ENCODE data around the gene CTXN1.

CTXN1 gene

GRCh38 chr19:7962644-7963268 is 36.8 kb upstream of the CTXN1 start:
- TF ChIP-seq GATA3 (IDR thresholded peaks at IDR 0.05; ENCODE audit: low read depth, low read length) = no peak
- TF ChIP-seq GATA2 (IDR thresholded peaks at IDR 0.05; ENCODE audit: low read depth, low read length) = no peak

DNA sequence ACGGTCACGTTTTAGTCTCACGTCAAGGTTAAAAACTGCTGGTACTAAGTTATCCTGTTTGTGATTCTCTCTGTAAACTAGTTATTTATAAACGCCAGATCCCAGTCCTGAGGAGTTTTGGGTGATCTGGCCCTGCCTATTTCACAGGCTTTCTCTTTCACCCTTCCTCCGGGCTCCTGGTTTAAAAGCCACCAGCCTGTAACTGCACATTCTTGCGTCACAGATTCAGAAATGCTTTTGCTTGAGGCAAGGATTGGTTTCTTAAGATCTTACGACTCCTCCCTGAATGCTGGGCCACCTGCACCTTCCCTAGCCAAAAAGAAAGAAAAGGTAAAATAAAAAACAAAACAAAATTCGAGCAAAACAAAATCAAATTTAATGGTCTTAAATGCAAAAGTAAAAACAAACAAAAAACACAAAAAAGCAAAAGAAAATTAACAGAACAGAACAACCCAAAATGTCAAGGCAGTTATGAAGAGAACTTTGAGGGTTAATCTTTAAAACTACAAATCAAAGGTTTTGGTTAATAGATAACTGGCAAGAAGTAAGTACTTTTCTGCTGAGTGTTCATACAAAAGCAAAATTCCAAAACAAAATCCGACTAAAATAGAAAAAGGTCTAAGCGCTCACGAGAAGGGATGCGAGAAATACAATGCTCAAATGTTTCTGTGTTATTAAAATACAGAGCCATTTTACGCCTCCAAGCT is 36.1 kb upstream of the CTXN1 start:
- TF ChIP-seq GATA3 (IDR thresholded peaks at IDR 0.05; ENCODE audit: low read depth, low read length) (no peak), GATA2 (IDR thresholded peaks at IDR 0.05; ENCODE audit: low read depth, low read length) (no peak)

DNA sequence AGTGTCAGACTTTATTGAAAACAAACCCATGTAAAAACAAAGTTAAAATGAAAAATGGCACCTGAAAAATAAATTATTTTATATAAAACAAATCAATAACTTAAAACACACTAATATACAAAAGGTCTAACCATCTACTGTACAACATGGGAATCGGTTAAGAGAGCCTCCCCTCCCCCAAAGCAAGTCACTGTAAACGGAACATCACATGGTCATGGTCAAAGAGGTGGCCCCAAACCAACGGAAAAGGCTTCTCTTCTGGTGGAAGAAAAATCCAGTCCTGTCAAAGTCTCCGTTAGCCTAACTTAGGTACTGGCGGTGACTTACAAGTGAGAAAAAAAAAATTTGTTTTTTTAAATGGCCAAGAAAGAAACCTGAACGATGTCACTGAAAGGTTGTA is 33.3 kb upstream of the CTXN1 start:
- no peak for TF ChIP-seq GATA2 (IDR thresholded peaks at IDR 0.05; ENCODE audit: low read depth, low read length)
- TF ChIP-seq GATA3 (IDR thresholded peaks at IDR 0.05; ENCODE audit: low read depth, low read length) = no peak

DNA sequence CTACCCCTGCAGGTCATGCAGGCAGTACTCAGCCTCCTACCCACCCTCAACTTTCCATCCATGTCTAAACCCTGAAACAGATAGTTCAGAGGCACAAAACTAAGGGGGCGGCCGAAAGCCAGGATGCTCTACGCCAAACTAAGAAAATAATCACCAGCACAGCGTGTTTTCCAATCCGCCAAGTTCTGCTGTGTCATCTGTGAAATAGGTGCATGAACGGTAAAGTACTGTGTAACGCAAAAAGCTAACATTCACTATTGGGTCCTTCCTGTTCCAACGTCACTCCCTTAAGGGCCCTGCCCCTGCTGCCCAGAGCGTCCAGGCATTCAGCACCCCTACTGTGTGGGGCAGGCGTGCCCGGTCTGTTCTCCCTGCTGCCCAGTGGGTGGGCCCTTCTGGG is 29.8 kb upstream of the CTXN1 start:
- no peak for TF ChIP-seq GATA2 (IDR thresholded peaks at IDR 0.05; ENCODE audit: low read depth, low read length)
- no peak for TF ChIP-seq GATA3 (IDR thresholded peaks at IDR 0.05; ENCODE audit: low read depth, low read length)

- no peak for TF ChIP-seq GATA3 (IDR thresholded peaks at IDR 0.05; ENCODE audit: low read depth, low read length)
- no peak for TF ChIP-seq GATA2 (IDR thresholded peaks at IDR 0.05; ENCODE audit: low read depth, low read length)
Measured at GRCh38 chr19:7953576-7953975, 27.6 kb upstream of the CTXN1 start.

DNA sequence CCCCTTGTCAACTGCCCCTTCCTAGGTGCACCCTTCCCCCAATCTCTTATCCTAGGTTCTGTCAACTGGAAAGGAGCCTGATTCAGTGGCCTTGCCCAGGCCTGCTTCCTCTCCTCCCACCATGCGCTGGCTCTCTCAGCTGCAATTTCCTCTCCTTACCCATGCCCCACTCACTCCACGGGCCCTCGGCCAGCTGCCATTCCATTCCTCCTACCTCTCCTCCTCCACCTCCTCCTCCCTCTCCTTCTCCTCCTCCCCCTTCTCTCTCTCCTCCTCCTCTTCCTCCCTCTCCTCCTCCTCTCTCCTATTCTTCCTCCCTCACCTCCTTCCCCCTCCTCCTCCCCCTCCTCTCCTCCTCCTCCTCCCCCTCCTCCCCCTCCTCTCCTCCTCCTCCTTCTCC is 27.1 kb upstream of the CTXN1 start:
- no peak for TF ChIP-seq GATA3 (IDR thresholded peaks at IDR 0.05; ENCODE audit: low read depth, low read length)
- no peak for TF ChIP-seq GATA2 (IDR thresholded peaks at IDR 0.05; ENCODE audit: low read depth, low read length)

DNA sequence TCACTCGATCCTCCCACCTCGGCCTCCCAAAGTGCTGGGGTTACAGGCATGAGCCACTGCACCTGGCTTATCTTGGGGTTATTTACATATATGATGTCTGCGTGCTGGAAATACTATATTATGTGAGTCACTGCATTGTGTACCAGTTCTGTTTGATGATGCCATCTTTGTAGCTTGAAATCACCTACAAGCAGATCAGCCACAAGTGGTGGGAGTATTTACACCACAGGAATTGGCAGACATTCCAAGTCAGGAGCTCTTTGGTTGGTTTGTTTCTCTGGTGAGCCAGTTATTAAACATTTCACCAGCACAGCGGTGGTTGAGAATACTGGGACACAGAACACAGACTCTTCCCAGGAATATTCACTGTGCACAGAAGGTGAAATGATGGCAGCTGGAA is 22.0 kb upstream of the CTXN1 start:
- TF ChIP-seq GATA2 (IDR thresholded peaks at IDR 0.05; ENCODE audit: low read depth, low read length) = no peak
- no peak for TF ChIP-seq GATA3 (IDR thresholded peaks at IDR 0.05; ENCODE audit: low read depth, low read length)

- no peak for TF ChIP-seq GATA2 (IDR thresholded peaks at IDR 0.05; ENCODE audit: low read depth, low read length)
- TF ChIP-seq GATA3 (IDR thresholded peaks at IDR 0.05; ENCODE audit: low read depth, low read length) = no peak
Measured at GRCh38 chr19:7944177-7944761, 18.3 kb upstream of the CTXN1 start.

GRCh38 chr19:7943444-7944176 is 17.7 kb upstream of the CTXN1 start, which contains the start of gene TIMM44:
TSS of gene TIMM44 (minus strand) at chr19:7943666. CDS start at chr19:7943651, 15 bp downstream.
- TF ChIP-seq GATA3 (IDR thresholded peaks at IDR 0.05; ENCODE audit: low read depth, low read length) = no peak
- no peak for TF ChIP-seq GATA2 (IDR thresholded peaks at IDR 0.05; ENCODE audit: low read depth, low read length)

DNA sequence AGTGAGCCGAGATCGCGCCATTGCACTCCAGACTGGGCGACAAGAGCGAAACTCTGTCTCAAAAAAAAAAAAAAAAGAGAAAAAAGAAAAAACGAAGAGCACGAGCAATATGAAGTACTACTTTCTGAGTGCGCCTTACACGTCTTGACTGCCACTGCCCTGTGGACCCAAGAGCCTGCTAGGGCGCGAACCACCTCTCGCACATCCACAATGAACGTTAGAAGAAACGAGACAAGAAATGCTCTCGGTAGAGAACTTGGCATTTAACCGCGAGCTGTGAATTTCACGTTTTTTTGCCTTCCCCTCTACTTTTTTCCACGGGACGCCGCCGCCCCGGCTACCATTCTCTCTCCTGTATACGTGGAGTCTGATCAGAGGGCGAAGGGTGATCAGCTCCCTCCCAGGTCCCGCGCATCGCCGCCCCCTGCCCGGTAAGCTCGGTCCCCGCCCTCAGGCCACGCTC is 17.1 kb upstream of the CTXN1 start:
- no peak for TF ChIP-seq GATA3 (IDR thresholded peaks at IDR 0.05; ENCODE audit: low read depth, low read length)
- no peak for TF ChIP-seq GATA2 (IDR thresholded peaks at IDR 0.05; ENCODE audit: low read depth, low read length)

- no peak for TF ChIP-seq GATA3 (IDR thresholded peaks at IDR 0.05; ENCODE audit: low read depth, low read length)
- TF ChIP-seq GATA2 (IDR thresholded peaks at IDR 0.05; ENCODE audit: low read depth, low read length) = no peak
Measured at GRCh38 chr19:7941895-7942596, 16.1 kb upstream of the CTXN1 start.

- TF ChIP-seq GATA3 (IDR thresholded peaks at IDR 0.05; ENCODE audit: low read depth, low read length) (no peak), GATA2 (IDR thresholded peaks at IDR 0.05; ENCODE audit: low read depth, low read length) (no peak)
Measured at GRCh38 chr19:7940841-7941240, 14.9 kb upstream of the CTXN1 start.

DNA sequence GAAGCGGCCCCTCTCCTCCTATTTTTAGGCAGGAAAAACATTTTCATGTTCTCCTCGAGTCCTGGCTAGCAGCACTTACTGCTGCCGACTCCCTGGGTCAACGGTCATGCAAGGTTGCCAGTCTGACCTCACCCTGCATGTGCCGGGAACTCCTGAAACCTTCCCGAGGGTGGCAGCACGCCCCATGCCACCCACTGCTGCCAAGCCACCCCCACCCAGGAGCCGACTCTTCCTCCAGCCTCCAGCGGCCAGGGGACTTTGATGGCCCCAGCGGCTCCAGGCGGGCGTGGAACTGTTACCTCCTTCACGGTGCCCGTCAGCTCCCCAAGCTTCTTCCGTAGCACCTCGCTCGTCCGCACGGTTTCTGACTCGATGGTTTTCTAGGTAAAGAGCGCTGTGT is 8.8 kb upstream of the CTXN1 start:
- TF ChIP-seq GATA2 (IDR thresholded peaks at IDR 0.05; ENCODE audit: low read depth, low read length) (no peak), GATA3 (IDR thresholded peaks at IDR 0.05; ENCODE audit: low read depth, low read length) (no peak)
